RWPE2 (cell line): ENCODE measurements around the gene IRX5.

Experiments
- ATAC-seq: fragments of 200-7000 bp; cut with Tn5 transposase; 3 replicates; pipeline ENCODE4 v1.9.1; 2021; ENCODE audit warnings: low read depth
- DNase-seq: peaks from one replicate; pipeline ENCODE4 v3.0.0-alpha.2; 2020; ENCODE audit warnings: low spot score
- H3K27ac ChIP-seq: fragments of 450-650 bp; 2 replicates; pipeline ENCODE4 v1.5.1; 2017; ENCODE audit warnings: mild to moderate bottlenecking; ENCODE audit not compliant: poor library complexity, severe bottlenecking
- H3K27me3 ChIP-seq: fragments of 250-450 bp; sonication (Bioruptor Pico); 2 replicates; pipeline ENCODE4 v1.5.1; 2021; ENCODE audit warnings: mild to moderate bottlenecking, moderate library complexity; ENCODE audit not compliant: insufficient read depth, poor library complexity, severe bottlenecking
- H3K36me3 ChIP-seq: fragments of 250-450 bp; sonication (Bioruptor Pico); 2 replicates; pipeline ENCODE4 v1.5.1; 2020; ENCODE audit warnings: low read depth, mild to moderate bottlenecking, moderate library complexity
- H3K4me1 ChIP-seq: fragments of 250-450 bp; sonication (Bioruptor Pico); 2 replicates; pipeline ENCODE4 v1.5.1; 2021; ENCODE audit warnings: mild to moderate bottlenecking, moderate library complexity; ENCODE audit not compliant: insufficient read depth, poor library complexity, severe bottlenecking
- H3K4me3 ChIP-seq: fragments of 250-450 bp; sonication (Bioruptor Pico); 2 replicates; pipeline ENCODE4 v1.5.1; 2021; ENCODE audit warnings: mild to moderate bottlenecking, moderate library complexity; ENCODE audit not compliant: severe bottlenecking
- H3K9me3 ChIP-seq: fragments of 250-450 bp; sonication (Bioruptor Pico); 2 replicates; pipeline ENCODE4 v1.5.1; 2021; ENCODE audit warnings: mild to moderate bottlenecking, moderate library complexity; ENCODE audit not compliant: severe bottlenecking
- TF ChIP-seq, protein P1 (sequence below): fragments of 450-650 bp; IDR thresholded peaks from one replicate; pipeline ENCODE4 v1.5.1; 2017; ENCODE audit warnings: mild to moderate bottlenecking, moderate library complexity; ENCODE audit not compliant: poor library complexity, severe bottlenecking

Gene IRX5

DNA sequence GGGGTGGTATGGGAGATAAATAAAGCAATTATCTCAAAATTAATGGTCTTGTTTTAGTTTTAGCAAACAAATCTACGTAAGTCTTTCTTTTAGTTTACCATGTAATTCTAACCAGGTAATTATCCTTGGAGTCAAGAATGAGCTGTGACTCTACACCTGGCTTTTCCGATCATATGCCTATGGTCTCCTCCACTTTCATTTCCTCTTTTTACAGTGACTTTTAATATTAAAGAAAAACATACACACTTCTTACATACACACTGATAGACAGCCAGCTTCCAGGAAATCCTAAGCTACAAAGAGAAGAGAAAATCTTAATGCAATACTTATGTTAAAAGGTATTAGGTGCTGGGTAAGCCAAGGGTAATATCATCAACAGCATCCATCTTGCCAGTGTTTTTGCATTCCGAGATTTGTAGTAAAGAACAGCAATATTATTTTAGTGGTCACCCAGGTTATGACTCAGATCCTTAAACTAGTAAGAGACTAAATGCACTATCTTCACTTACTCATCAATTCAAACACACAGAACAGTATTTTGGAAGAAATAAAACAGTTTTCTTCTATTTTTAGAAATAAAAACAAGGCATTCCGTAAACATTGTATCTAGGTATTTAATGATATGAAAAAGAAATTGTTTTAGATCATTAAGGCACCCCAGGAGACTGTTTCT, 4.4 kb upstream of the IRX5 start:
- H3K27me3 ChIP-seq: peaks cover 45% of the 10 kb centered on the region
- no peaks in the 10 kb centered on the region for H3K36me3 ChIP-seq
- DNase-seq (no peak), ATAC-seq (no peak)
- H3K4me3 ChIP-seq: no peak overlapping the region
- H3K4me1 ChIP-seq: peaks cover 2% of the 10 kb centered on the region
- no peak overlapping the region for H3K27ac ChIP-seq
- H3K9me3 ChIP-seq: no peaks in the 10 kb centered on the region
- TF ChIP-seq, protein P1, sequence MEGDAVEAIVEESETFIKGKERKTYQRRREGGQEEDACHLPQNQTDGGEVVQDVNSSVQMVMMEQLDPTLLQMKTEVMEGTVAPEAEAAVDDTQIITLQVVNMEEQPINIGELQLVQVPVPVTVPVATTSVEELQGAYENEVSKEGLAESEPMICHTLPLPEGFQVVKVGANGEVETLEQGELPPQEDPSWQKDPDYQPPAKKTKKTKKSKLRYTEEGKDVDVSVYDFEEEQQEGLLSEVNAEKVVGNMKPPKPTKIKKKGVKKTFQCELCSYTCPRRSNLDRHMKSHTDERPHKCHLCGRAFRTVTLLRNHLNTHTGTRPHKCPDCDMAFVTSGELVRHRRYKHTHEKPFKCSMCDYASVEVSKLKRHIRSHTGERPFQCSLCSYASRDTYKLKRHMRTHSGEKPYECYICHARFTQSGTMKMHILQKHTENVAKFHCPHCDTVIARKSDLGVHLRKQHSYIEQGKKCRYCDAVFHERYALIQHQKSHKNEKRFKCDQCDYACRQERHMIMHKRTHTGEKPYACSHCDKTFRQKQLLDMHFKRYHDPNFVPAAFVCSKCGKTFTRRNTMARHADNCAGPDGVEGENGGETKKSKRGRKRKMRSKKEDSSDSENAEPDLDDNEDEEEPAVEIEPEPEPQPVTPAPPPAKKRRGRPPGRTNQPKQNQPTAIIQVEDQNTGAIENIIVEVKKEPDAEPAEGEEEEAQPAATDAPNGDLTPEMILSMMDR: no peak

DNA sequence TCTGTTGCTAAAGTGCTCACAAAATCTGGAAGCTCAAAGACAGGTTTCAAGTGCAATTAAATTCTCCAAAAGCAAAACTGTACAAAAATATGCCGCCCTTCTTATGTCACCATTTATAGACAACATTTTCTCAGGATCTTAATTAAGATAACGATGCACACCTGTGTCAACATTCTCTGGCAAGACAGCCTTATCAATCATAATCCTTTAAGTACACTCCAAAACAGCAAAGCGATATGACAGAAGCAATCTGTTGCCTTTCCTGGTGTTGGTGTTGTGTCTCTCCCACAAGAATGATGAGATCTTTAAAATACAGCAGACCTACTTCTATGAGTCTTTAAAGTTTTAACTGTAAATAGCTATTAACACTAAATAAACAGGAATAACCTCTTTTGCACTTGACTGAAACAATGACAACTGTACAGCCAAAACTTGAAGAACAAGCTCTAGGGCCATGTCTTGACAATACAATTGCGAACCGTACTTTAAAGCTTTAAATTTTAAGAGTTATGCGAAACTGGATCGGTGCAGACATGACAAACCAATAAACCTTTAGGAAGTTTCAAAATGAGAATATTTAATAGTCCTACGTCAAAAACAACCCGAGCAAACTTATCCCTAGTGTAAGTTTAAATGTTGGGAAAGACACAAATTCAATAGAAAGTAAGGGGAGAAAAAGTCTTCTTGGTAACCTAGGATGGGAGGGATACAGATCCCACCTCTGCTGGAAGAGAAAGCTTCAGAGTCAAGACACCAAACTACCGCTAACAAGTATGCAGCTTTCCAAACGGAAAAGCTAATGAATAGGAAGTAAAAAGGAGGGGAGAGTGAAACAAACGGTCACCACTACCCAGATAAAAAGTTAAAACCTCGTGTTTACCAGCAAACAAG, 3.3 kb upstream of the IRX5 start:
- Histone ChIP-seq H3K9me3 (no peaks in the 10 kb centered on the region), H3K27me3 (peaks cover 56% of the 10 kb centered on the region), H3K27ac (peak overlapping the region; percentile 46), H3K36me3 (no peaks in the 10 kb centered on the region), H3K4me1 (peaks cover 2% of the 10 kb centered on the region), H3K4me3 (peak overlapping the region; percentile 80)
- DNase-seq (no peak), ATAC-seq (no peak)
- TF ChIP-seq, protein P1: no peak

DNA sequence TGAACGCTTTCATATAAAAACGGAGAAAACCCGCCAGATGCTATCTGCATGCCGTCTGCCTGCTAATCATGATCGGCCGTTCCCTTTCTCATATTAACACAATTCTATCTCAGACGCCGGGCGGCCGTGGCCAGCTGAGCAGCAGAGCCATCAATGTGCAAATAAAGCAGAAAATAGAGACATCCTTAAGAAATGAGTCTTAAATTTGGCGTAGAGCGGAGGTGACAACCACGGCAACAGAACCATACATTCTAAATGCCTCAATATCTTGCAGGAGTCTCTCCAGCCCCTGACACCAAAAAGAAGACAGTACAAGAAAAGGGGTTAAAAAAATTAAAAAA, 2.7 kb upstream of the IRX5 start:
- Histone ChIP-seq H3K27me3 (peaks cover 62% of the 10 kb centered on the region), H3K9me3 (no peaks in the 10 kb centered on the region), H3K4me1 (peaks cover 2% of the 10 kb centered on the region), H3K27ac (peak overlapping the region; percentile 46), H3K4me3 (peak overlapping the region; percentile 80), H3K36me3 (no peaks in the 10 kb centered on the region)
- TF ChIP-seq, protein P1: no peak
- DNase-seq: no peak
- ATAC-seq: no peak

DNA sequence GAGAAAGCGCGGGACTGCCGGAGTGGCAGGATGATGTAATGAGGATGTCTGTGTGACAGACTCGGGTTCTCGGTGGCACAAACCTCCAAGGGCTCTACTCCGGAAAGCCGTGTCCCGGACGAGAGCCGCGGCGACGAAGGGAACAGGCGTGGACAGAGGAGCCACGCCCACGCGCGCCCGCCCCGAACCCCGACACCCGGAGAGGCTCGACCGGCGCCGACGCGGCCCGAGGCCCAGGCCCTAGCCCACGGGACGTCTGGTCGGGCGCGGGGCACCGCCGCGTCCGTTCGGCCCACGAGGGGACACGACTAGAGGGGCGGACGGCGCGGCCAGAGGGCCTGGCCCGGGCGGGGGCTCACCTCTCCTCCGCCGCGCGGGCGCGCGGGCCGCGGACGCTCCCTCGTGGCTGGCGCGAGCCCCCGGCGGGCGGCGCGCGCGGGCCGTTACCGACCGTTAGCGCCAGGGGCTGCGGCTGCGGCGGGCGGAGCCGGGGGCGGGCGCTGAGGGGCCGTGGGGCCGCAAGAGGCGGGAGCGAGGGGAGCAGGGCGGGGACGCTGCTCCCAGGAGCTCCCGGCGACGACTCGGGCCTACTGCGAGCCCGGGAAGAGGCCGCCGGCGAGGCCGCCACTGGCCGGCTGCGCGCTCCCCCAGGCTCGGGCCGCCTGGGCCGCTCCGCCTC, 2.1 kb upstream of the IRX5 start:
- peak overlapping the region; percentile 46 for H3K27ac ChIP-seq
- TF ChIP-seq, protein P1: no peak
- no peaks in the 10 kb centered on the region for H3K9me3 ChIP-seq
- H3K27me3 ChIP-seq: peaks cover 66% of the 10 kb centered on the region
- H3K36me3 ChIP-seq: no peaks in the 10 kb centered on the region
- no peak for DNase-seq
- ATAC-seq: no peak
- H3K4me3 ChIP-seq: peak overlapping the region; percentile 80
- peaks cover 2% of the 10 kb centered on the region for H3K4me1 ChIP-seq
